WTC11 (cell line): ENCODE results near the gene LRRC51. TPM values are rescaled to one million over a fixed set of nuclear protein-coding genes. Genes with fewer than 3 reads are reported as not detected.

Source experiments
- AFF4 ChIP-seq: sonication (generic); formaldehyde crosslinking; IDR thresholded peaks from 2 replicates; pipeline ENCODE4 v1.8.1; 2023; ENCODE audit warnings: mild to moderate bottlenecking, missing genetic modification reagents, borderline replicate concordance
- E2F1 ChIP-seq: sonication (generic); formaldehyde crosslinking; IDR thresholded peaks from 2 replicates; pipeline ENCODE4 v1.8.0; 2022; ENCODE audit warnings: mild to moderate bottlenecking, missing genetic modification reagents
- ELF4 ChIP-seq: sonication (generic); formaldehyde crosslinking; IDR thresholded peaks from 2 replicates; pipeline ENCODE4 v1.8.1; 2022; ENCODE audit warnings: low read depth, mild to moderate bottlenecking, moderate library complexity, missing genetic modification reagents
- ERG ChIP-seq: fragments of 250-450 bp; sonication (Bioruptor Pico); IDR thresholded peaks from 2 replicates; pipeline ENCODE4 v1.8.0; 2021; ENCODE audit warnings: mild to moderate bottlenecking
- GABPB1 ChIP-seq: sonication (generic); formaldehyde crosslinking; IDR thresholded peaks from 2 replicates; pipeline ENCODE4 v1.8.1; 2023; ENCODE audit warnings: mild to moderate bottlenecking, missing genetic modification reagents
- JUN ChIP-seq: sonication (generic); formaldehyde crosslinking; IDR thresholded peaks from 2 replicates; pipeline ENCODE4 v1.8.0; 2023; ENCODE audit warnings: mild to moderate bottlenecking, missing genetic modification reagents
- MAX ChIP-seq: sonication (generic); formaldehyde crosslinking; IDR thresholded peaks from 2 replicates; pipeline ENCODE4 v1.8.0; 2022; ENCODE audit warnings: mild to moderate bottlenecking, missing genetic modification reagents
- MLX ChIP-seq: sonication (generic); formaldehyde crosslinking; IDR thresholded peaks from 2 replicates; pipeline ENCODE4 v1.8.1; 2023; ENCODE audit warnings: mild to moderate bottlenecking, missing genetic modification reagents, moderate library complexity
- NFYB ChIP-seq: sonication (generic); formaldehyde crosslinking; conservative IDR thresholded peaks from 2 replicates; pipeline ENCODE4 v1.8.0; 2022; ENCODE audit warnings: low read depth, missing genetic modification reagents
- NR1H2 ChIP-seq: sonication (generic); formaldehyde crosslinking; IDR thresholded peaks from 2 replicates; pipeline ENCODE4 v1.9.0; 2021; ENCODE audit warnings: mild to moderate bottlenecking, moderate library complexity, missing genetic modification reagents
- NR2C2 ChIP-seq: sonication (generic); formaldehyde crosslinking; IDR thresholded peaks from 2 replicates; pipeline ENCODE4 v1.8.0; 2022; ENCODE audit warnings: mild to moderate bottlenecking, missing genetic modification reagents
- TEAD1 ChIP-seq: sonication (generic); formaldehyde crosslinking; IDR thresholded peaks from 2 replicates; pipeline ENCODE4 v1.8.0; 2022; ENCODE audit warnings: mild to moderate bottlenecking, missing genetic modification reagents
- ZNF121 ChIP-seq: sonication (generic); formaldehyde crosslinking; IDR thresholded peaks from 2 replicates; pipeline ENCODE4 v1.8.0; 2023; ENCODE audit warnings: missing genetic modification reagents
- ZNF317 ChIP-seq: sonication (generic); formaldehyde crosslinking; IDR thresholded peaks from 2 replicates; pipeline ENCODE4 v1.8.1; 2023; ENCODE audit warnings: low read depth, mild to moderate bottlenecking, moderate library complexity, missing genetic modification reagents, borderline replicate concordance
- ZSCAN18 ChIP-seq: fragments of 250-450 bp; sonication (Bioruptor Pico); IDR thresholded peaks from 2 replicates; pipeline ENCODE4 v2.1.2; 2022; ENCODE audit warnings: mild to moderate bottlenecking, moderate library complexity
- total RNA-seq: library from RNA; stranded (reverse); gene quantifications from 3 replicates; pipeline ENCODE4 v1.2.3, GENCODE V29; 2021
- TF ChIP-seq, protein P1 (sequence below): sonication (generic); formaldehyde crosslinking; conservative IDR thresholded peaks from 2 replicates; pipeline ENCODE4 v1.8.1; 2023; ENCODE audit warnings: mild to moderate bottlenecking, low read depth, missing genetic modification reagents, moderate library complexity
- TF ChIP-seq, protein P2 (sequence below): fragments of 250-450 bp; sonication (Bioruptor Pico); IDR thresholded peaks from 2 replicates; pipeline ENCODE4 v1.9.0; 2021; ENCODE audit warnings: mild to moderate bottlenecking
- TF ChIP-seq, protein P3 (sequence below): sonication (generic); formaldehyde crosslinking; IDR thresholded peaks from 2 replicates; pipeline ENCODE4 v1.8.1; 2022; ENCODE audit warnings: mild to moderate bottlenecking, moderate library complexity, missing genetic modification reagents
- TF ChIP-seq, protein P4 (sequence below): fragments of 250-450 bp; sonication (Bioruptor Pico); IDR thresholded peaks from 2 replicates; pipeline ENCODE4 v1.9.0; 2021; ENCODE audit warnings: moderate library complexity, mild to moderate bottlenecking, inconsistent platforms, borderline replicate concordance
- TF ChIP-seq, protein P5 (sequence below): fragments of 250-450 bp; sonication (Bioruptor Pico); IDR thresholded peaks from 2 replicates; pipeline ENCODE4 v1.9.0; 2021; ENCODE audit warnings: mild to moderate bottlenecking

The LRRC51 gene
- total RNA-seq, 1 experiment from 2014 or later = 5.3 TPM

- no peak for TF ChIP-seq AFF4
- no peak for TF ChIP-seq ZNF121
- TF ChIP-seq, protein P1, sequence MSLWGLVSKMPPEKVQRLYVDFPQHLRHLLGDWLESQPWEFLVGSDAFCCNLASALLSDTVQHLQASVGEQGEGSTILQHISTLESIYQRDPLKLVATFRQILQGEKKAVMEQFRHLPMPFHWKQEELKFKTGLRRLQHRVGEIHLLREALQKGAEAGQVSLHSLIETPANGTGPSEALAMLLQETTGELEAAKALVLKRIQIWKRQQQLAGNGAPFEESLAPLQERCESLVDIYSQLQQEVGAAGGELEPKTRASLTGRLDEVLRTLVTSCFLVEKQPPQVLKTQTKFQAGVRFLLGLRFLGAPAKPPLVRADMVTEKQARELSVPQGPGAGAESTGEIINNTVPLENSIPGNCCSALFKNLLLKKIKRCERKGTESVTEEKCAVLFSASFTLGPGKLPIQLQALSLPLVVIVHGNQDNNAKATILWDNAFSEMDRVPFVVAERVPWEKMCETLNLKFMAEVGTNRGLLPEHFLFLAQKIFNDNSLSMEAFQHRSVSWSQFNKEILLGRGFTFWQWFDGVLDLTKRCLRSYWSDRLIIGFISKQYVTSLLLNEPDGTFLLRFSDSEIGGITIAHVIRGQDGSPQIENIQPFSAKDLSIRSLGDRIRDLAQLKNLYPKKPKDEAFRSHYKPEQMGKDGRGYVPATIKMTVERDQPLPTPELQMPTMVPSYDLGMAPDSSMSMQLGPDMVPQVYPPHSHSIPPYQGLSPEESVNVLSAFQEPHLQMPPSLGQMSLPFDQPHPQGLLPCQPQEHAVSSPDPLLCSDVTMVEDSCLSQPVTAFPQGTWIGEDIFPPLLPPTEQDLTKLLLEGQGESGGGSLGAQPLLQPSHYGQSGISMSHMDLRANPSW (CRISPR knock-in tag) = no peak
- no peak for TF ChIP-seq ZSCAN18 (CRISPR knock-in tag)
- TF ChIP-seq, protein P2, sequence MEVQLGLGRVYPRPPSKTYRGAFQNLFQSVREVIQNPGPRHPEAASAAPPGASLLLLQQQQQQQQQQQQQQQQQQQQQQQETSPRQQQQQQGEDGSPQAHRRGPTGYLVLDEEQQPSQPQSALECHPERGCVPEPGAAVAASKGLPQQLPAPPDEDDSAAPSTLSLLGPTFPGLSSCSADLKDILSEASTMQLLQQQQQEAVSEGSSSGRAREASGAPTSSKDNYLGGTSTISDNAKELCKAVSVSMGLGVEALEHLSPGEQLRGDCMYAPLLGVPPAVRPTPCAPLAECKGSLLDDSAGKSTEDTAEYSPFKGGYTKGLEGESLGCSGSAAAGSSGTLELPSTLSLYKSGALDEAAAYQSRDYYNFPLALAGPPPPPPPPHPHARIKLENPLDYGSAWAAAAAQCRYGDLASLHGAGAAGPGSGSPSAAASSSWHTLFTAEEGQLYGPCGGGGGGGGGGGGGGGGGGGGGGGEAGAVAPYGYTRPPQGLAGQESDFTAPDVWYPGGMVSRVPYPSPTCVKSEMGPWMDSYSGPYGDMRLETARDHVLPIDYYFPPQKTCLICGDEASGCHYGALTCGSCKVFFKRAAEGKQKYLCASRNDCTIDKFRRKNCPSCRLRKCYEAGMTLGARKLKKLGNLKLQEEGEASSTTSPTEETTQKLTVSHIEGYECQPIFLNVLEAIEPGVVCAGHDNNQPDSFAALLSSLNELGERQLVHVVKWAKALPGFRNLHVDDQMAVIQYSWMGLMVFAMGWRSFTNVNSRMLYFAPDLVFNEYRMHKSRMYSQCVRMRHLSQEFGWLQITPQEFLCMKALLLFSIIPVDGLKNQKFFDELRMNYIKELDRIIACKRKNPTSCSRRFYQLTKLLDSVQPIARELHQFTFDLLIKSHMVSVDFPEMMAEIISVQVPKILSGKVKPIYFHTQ = 0 out of 2 replicates have a peak, but pooled peaks have one; percentile 19
- TF ChIP-seq, protein P3, sequence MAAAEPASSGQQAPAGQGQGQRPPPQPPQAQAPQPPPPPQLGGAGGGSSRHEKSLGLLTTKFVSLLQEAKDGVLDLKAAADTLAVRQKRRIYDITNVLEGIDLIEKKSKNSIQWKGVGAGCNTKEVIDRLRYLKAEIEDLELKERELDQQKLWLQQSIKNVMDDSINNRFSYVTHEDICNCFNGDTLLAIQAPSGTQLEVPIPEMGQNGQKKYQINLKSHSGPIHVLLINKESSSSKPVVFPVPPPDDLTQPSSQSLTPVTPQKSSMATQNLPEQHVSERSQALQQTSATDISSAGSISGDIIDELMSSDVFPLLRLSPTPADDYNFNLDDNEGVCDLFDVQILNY (CRISPR knock-in tag) = no peak
- peak; percentile 72 for TF ChIP-seq GABPB1 (CRISPR knock-in tag)
- TF ChIP-seq, protein P4, sequence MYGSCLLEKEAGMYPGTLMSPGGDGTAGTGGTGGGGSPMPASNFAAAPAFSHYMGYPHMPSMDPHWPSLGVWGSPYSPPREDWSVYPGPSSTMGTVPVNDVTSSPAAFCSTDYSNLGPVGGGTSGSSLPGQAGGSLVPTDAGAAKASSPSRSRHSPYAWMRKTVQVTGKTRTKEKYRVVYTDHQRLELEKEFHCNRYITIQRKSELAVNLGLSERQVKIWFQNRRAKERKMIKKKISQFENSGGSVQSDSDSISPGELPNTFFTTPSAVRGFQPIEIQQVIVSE (CRISPR knock-in tag) = no peak
- no peak for TF ChIP-seq E2F1
- TF ChIP-seq JUN (CRISPR knock-in tag) = no peak
- peak; percentile 68 for TF ChIP-seq NFYB (CRISPR knock-in tag)
- TF ChIP-seq ERG = no peak
- TF ChIP-seq MAX (CRISPR knock-in tag) = peak; percentile 75; the same call in 1 of the 2 replicates
- no peak for TF ChIP-seq ELF4 (CRISPR knock-in tag)
- no peak for TF ChIP-seq NR1H2 (CRISPR knock-in tag)
- no peak for TF ChIP-seq MLX (CRISPR knock-in tag)
- TF ChIP-seq, protein P5, sequence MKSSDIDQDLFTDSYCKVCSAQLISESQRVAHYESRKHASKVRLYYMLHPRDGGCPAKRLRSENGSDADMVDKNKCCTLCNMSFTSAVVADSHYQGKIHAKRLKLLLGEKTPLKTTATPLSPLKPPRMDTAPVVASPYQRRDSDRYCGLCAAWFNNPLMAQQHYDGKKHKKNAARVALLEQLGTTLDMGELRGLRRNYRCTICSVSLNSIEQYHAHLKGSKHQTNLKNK = 0 out of 2 replicates have a peak, but pooled peaks have one; percentile 15
- 0 out of 2 replicates have a peak, but pooled peaks have one; percentile 39 for TF ChIP-seq TEAD1
- TF ChIP-seq NR2C2 (CRISPR knock-in tag) = peak; percentile 92
- no peak for TF ChIP-seq ZNF317
Observed at GRCh38 chr11:72112143-72112977, 31.7 kb downstream of the LRRC51 start, which contains the start of gene ANAPC15 (continued).
